ENCODE data around the gene GRIP2.

GRCh38 chr3:14482271-14482721 lies 57.8 kb downstream of the GRIP2 start:
- TF ChIP-seq, protein P1, sequence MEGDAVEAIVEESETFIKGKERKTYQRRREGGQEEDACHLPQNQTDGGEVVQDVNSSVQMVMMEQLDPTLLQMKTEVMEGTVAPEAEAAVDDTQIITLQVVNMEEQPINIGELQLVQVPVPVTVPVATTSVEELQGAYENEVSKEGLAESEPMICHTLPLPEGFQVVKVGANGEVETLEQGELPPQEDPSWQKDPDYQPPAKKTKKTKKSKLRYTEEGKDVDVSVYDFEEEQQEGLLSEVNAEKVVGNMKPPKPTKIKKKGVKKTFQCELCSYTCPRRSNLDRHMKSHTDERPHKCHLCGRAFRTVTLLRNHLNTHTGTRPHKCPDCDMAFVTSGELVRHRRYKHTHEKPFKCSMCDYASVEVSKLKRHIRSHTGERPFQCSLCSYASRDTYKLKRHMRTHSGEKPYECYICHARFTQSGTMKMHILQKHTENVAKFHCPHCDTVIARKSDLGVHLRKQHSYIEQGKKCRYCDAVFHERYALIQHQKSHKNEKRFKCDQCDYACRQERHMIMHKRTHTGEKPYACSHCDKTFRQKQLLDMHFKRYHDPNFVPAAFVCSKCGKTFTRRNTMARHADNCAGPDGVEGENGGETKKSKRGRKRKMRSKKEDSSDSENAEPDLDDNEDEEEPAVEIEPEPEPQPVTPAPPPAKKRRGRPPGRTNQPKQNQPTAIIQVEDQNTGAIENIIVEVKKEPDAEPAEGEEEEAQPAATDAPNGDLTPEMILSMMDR (optimal IDR thresholded peaks at IDR 0.05 in 1 of 3, IDR thresholded peaks at IDR 0.05 in 1 of 3, conservative IDR thresholded peaks at IDR 0.05 in 1 of 3; ENCODE audit: extremely low read depth in 1 of 3, insufficient read depth in 2 of 3, low read length in 3 of 3) = no peak
- TF ChIP-seq EZH2 (IDR thresholded peaks at IDR 0.05; ENCODE audit: low read length) = no peak
